Left ventricle myocardium inferior (tissue), 1 donor: ENCODE results near the gene PTPRT. TPM values are rescaled to one million over a fixed set of nuclear protein-coding genes. Genes with fewer than 3 reads are reported as not detected.

Experiments used
- DNase-seq: peaks from one replicate; pipeline ENCODE4 v3.0.0-alpha.2; 2020
- H3K27ac ChIP-seq: fragments of 200-600 bp; replicated peaks from 2 replicates; pipeline ENCODE4 v1.8.0; 2021
- H3K27me3 ChIP-seq: fragments of 200-600 bp; 2 replicates; pipeline ENCODE4 v1.8.0; 2021; ENCODE audit warnings: low read depth
- H3K36me3 ChIP-seq: fragments of 200-600 bp; 2 replicates; pipeline ENCODE4 v1.8.0; 2021
- H3K4me1 ChIP-seq: fragments of 200-600 bp; 2 replicates; pipeline ENCODE4 v1.8.0; 2021
- H3K4me3 ChIP-seq: fragments of 200-600 bp; 2 replicates; pipeline ENCODE4 v1.8.0; 2021; ENCODE audit warnings: mild to moderate bottlenecking, moderate library complexity
- H3K9me3 ChIP-seq: fragments of 200-600 bp; replicated peaks from 2 replicates; pipeline ENCODE4 v1.8.0; 2021
- CTCF ChIP-seq: fragments of 200-600 bp; IDR thresholded peaks from 2 replicates; pipeline ENCODE4 v1.8.0; 2021; ENCODE audit warnings: antibody characterized with exemption, mild to moderate bottlenecking, borderline replicate concordance
- intact Hi-C: fragments of 100-400 bp; cut with micrococcal nuclease; formaldehyde crosslinking; loops from one replicate; pipeline ENCODE4 v1.11.0; 2022
- long read RNA-seq: library from polyadenylated mRNA; unstranded; transcript quantifications from one replicate; pipeline ENCODE4 v2.0.0, GENCODE V29; 2021
- total RNA-seq: library from RNA; stranded (reverse); fragmentation: NEBNext Ultra II Directional; extraction: Animal tissue kit (Norgen Biotek cat#: 25700); gene quantifications from one replicate; pipeline ENCODE4 v1.2.1, GENCODE V29; 2021
- donor health status: DM: no; HTN: yes; CAD: no; lungs with severe emphysema.

Gene PTPRT
- 0.08 TPM for total RNA-seq
- long read RNA-seq, result 0 reads

GRCh38 chr20:43189554-43190331, at the start of gene PTPRT:
TSS of gene PTPRT (minus strand) at chr20:43189906. CDS start at chr20:43189733, 173 bp downstream.
- no peak for TF ChIP-seq CTCF

GRCh38 chr20:43238833-43239232, 49.1 kb upstream of the PTPRT start:
- peaks cover 3% of the 10 kb centered on the region for H3K4me1 ChIP-seq
- no peak for TF ChIP-seq CTCF
- no peak overlapping the region for H3K27ac ChIP-seq
- H3K9me3 ChIP-seq, result peaks cover 5% of the 10 kb centered on the region
- H3K27me3 ChIP-seq, result peaks cover 86% of the 10 kb centered on the region
- H3K36me3 ChIP-seq, result no peaks in the 10 kb centered on the region
- intact Hi-C loops, result no loop called here
- DNase-seq, result no peak
- no peak overlapping the region for H3K4me3 ChIP-seq

More at GRCh38 chr20:43189554-43190331, at the start of gene PTPRT:
- intact Hi-C loops, result loop anchor here (10.0 kb wide), 1 partner anchor 1455 kb away; no protein-coding TSS in a partner anchor
- H3K9me3 ChIP-seq, result no peaks in the 10 kb centered on the region
- no peak within 1 kb of the TSS for H3K27ac ChIP-seq
- DNase-seq, result no peak
- peaks cover 92% of the 10 kb centered on the region for H3K27me3 ChIP-seq
- H3K4me1 ChIP-seq, result peaks cover 17% of the 10 kb centered on the region
- H3K36me3 ChIP-seq, result no peaks in the 10 kb centered on the region
- peak within 1 kb of the TSS; percentile 54 for H3K4me3 ChIP-seq

- peaks cover 86% of the 10 kb centered on the region for H3K27me3 ChIP-seq
- no peak overlapping the region for H3K27ac ChIP-seq
- H3K4me3 ChIP-seq, result no peak overlapping the region
- intact Hi-C loops, result no loop called here
- no peak for TF ChIP-seq CTCF
- H3K9me3 ChIP-seq, result peaks cover 5% of the 10 kb centered on the region
- DNase-seq, result no peak
- H3K4me1 ChIP-seq, result peaks cover 3% of the 10 kb centered on the region
- no peaks in the 10 kb centered on the region for H3K36me3 ChIP-seq
Measured at GRCh38 chr20:43238266-43238665, 48.6 kb upstream of the PTPRT start.

- TF ChIP-seq CTCF, result no peak
- intact Hi-C loops, result no loop called here
- peaks cover 3% of the 10 kb centered on the region for H3K4me1 ChIP-seq
- no peak overlapping the region for H3K4me3 ChIP-seq
- peaks cover 5% of the 10 kb centered on the region for H3K9me3 ChIP-seq
- H3K27me3 ChIP-seq, result peaks cover 83% of the 10 kb centered on the region
- H3K36me3 ChIP-seq, result no peaks in the 10 kb centered on the region
- H3K27ac ChIP-seq, result no peak overlapping the region
- DNase-seq, result no peak
Measured at GRCh38 chr20:43237651-43238168, 48.0 kb upstream of the PTPRT start.

- no peak for DNase-seq
- no peak overlapping the region for H3K4me3 ChIP-seq
- peaks cover 5% of the 10 kb centered on the region for H3K9me3 ChIP-seq
- no peak overlapping the region for H3K27ac ChIP-seq
- no peaks in the 10 kb centered on the region for H3K36me3 ChIP-seq
- no peak for TF ChIP-seq CTCF
- intact Hi-C loops, result no loop called here
- H3K4me1 ChIP-seq, result peaks cover 3% of the 10 kb centered on the region
- H3K27me3 ChIP-seq, result peaks cover 82% of the 10 kb centered on the region
Measured at GRCh38 chr20:43235998-43236397, 46.3 kb upstream of the PTPRT start.
